ENCODE measurements around the gene HNRNPC. TPM values are rescaled to one million over a fixed set of nuclear protein-coding genes. Genes with fewer than 3 reads are reported as not detected.

The HNRNPC gene
- total RNA-seq, 6 experiments from 2014 or later: 528 to 684 (median 604) TPM

GRCh38 chr14:21261824-21262223, 7.4 kb downstream of the HNRNPC start:
- Mint-ChIP-seq H3K27ac (peak overlapping the region; percentile 72), H3K27me3 (ENCODE audit: insufficient read depth) (no peaks in the 10 kb centered on the region), H3K4me1 (ENCODE audit: low read depth) (peaks cover 86% of the 10 kb centered on the region), H3K9me3 (no peaks in the 10 kb centered on the region), H3K4me3 (peak overlapping the region; percentile 39), H3K36me3 (ENCODE audit: low read depth) (peaks cover 73% of the 10 kb centered on the region)
- TF ChIP-seq CTCF (IDR thresholded peaks at IDR 0.05): no peak
- no peak for DNase-seq

DNA sequence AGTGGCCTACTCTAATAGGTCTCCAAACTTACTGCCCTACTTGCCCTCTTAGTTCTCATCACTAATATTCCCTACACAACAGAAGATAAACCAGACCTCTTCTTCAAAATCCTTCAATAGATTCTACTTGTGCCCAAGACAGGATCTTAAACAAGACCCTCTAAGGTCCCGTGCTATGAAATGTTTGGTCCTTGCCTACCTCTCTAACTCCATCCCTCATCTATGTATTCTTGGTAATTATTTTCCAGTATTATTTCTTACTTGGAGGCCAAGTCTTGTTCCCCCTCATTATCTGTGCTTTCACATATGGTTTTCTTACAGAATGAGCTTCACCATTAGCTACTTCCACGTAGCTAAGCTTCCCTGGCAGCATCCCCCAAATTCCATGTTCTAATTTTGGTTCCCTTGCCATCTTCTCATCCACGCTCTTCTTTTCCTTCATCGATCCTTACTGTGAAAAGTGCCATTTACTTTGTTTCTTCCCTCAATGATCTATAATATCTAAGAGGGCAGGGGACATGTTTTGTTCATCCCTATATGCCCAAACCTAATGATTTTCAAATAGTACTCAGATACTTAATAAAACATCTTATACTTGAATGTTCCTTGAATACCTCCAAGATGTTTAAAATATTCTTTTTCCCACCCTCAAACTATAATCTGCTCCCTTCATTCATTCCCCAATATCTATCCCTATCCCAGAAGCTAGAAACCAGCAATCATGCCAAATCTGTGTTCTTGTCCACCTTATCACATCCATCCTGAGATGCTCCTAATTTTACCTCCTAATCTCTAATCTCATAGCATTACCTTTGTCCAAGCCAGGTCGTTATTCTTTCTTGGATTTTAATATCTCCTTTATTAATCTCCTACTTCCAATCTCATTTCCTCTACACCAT, 10.1 kb downstream of the HNRNPC start:
- DNase-seq: no peak
- Mint-ChIP-seq H3K4me1 (ENCODE audit: low read depth) (peaks cover 79% of the 10 kb centered on the region), H3K4me3 (peak overlapping the region; percentile 16), H3K27ac (peak overlapping the region; percentile 17), H3K27me3 (ENCODE audit: insufficient read depth) (no peaks in the 10 kb centered on the region; the same call in 1 of the 2 replicates), H3K9me3 (no peaks in the 10 kb centered on the region), H3K36me3 (ENCODE audit: low read depth) (peaks cover 65% of the 10 kb centered on the region)
- no peak for TF ChIP-seq CTCF (IDR thresholded peaks at IDR 0.05)

- Mint-ChIP-seq H3K27me3 (ENCODE audit: insufficient read depth) (no peaks in the 10 kb centered on the region; the same call in 1 of the 2 replicates), H3K9me3 (no peaks in the 10 kb centered on the region), H3K36me3 (ENCODE audit: low read depth) (peaks cover 59% of the 10 kb centered on the region), H3K4me3 (peak overlapping the region; percentile 16), H3K27ac (peak overlapping the region; percentile 64), H3K4me1 (ENCODE audit: low read depth) (peaks cover 70% of the 10 kb centered on the region)
- no peak for TF ChIP-seq CTCF (IDR thresholded peaks at IDR 0.05)
- DNase-seq: no peak
Measured at GRCh38 chr14:21258005-21258888, 11.0 kb downstream of the HNRNPC start.

GRCh38 chr14:21257394-21257909, 11.8 kb downstream of the HNRNPC start:
- Mint-ChIP-seq H3K27me3 (ENCODE audit: insufficient read depth) (no peaks in the 10 kb centered on the region; the same call in 1 of the 2 replicates), H3K4me1 (ENCODE audit: low read depth) (peaks cover 62% of the 10 kb centered on the region), H3K4me3 (peak overlapping the region; percentile 36; the same call in 1 of the 2 replicates), H3K9me3 (no peaks in the 10 kb centered on the region), H3K36me3 (ENCODE audit: low read depth) (peaks cover 51% of the 10 kb centered on the region), H3K27ac (peak overlapping the region; percentile 64)
- no peak for DNase-seq
- TF ChIP-seq CTCF (IDR thresholded peaks at IDR 0.05): no peak
